Measurements from ENCODE around the gene PIANP.

The PIANP gene

GRCh38 chr12:6667559-6668210 is 32.9 kb downstream of the PIANP start:
- DNase-seq (ENCODE audit: low read depth in 2 of 2): no peak

GRCh38 chr12:6666211-6666610 is 34.4 kb downstream of the PIANP start:
- no peak for DNase-seq (ENCODE audit: low read depth in 2 of 2)

- DNase-seq (ENCODE audit: low read depth in 2 of 2): no peak
Measured at GRCh38 chr12:6664902-6665301, 35.7 kb downstream of the PIANP start.

GRCh38 chr12:6662906-6663742 is 37.5 kb downstream of the PIANP start, which contains the start of gene ING4:
Gene ING4 (minus strand): TSS chr12:6663119. CDS start chr12:6663101, 18 bp downstream.
- peak; percentile 74 to 91 for DNase-seq (ENCODE audit: low read depth in 2 of 2)

GRCh38 chr12:6662602-6662905 is 38.1 kb downstream of the PIANP start:
- DNase-seq (ENCODE audit: low read depth in 2 of 2): no peak

- DNase-seq (ENCODE audit: low read depth in 2 of 2): no peak
Measured at GRCh38 chr12:6653987-6654386, 46.6 kb downstream of the PIANP start.

- DNase-seq (ENCODE audit: low read depth in 2 of 2): no peak
Measured at GRCh38 chr12:6653342-6653741, 47.3 kb downstream of the PIANP start.

GRCh38 chr12:6652391-6652790 is 48.2 kb downstream of the PIANP start:
- no peak for DNase-seq (ENCODE audit: low read depth in 2 of 2)

GRCh38 chr12:6650832-6651231 is 49.8 kb downstream of the PIANP start:
- no peak for DNase-seq (ENCODE audit: low read depth in 2 of 2)

- no peak for DNase-seq (ENCODE audit: low read depth in 2 of 2)
Measured at GRCh38 chr12:6647083-6647604, 53.5 kb downstream of the PIANP start, which contains the start of gene ACRBP. Gene ACRBP (minus strand): TSS chr12:6647432. CDS start chr12:6647366, 66 bp downstream.

- DNase-seq (ENCODE audit: low read depth in 2 of 2): no peak
Measured at GRCh38 chr12:6646276-6647082, 54.1 kb downstream of the PIANP start.

- DNase-seq (ENCODE audit: low read depth in 2 of 2): no peak
Measured at GRCh38 chr12:6644903-6645302, 55.7 kb downstream of the PIANP start.

GRCh38 chr12:6644257-6644596 is 56.4 kb downstream of the PIANP start:
- no peak for DNase-seq (ENCODE audit: low read depth in 2 of 2)
